Thoracic aorta (tissue), 2 donors: ENCODE measurements around the gene ASCL2. TPM values are rescaled to one million over a fixed set of nuclear protein-coding genes. Genes with fewer than 3 reads are reported as not detected.

Experiments used
- ATAC-seq: fragments of 150-250 bp; one replicate; pipeline ENCODE4 v1.8.0; 2017; ENCODE audit warnings: low read depth; ENCODE audit not compliant: insufficient number of reproducible peaks, low FRiP score
- DNase-seq: peaks from one replicate; pipeline ENCODE4 v3.0.0-alpha.2; 2020; ENCODE audit warnings: low spot score
- H3K27ac ChIP-seq, 2 donors: fragments of 200-600 bp; sonication (generic); 1 replicate in 1 of 2; 2 replicates in 1 of 2; pipeline ENCODE4 v1.5.1; 2016; ENCODE audit warnings: mild to moderate bottlenecking in 2 of 2, moderate library complexity in 2 of 2
- H3K27me3 ChIP-seq: fragments of 200-600 bp; sonication (generic); replicated peaks from 2 replicates; pipeline ENCODE4 v1.6.0; 2016; ENCODE audit warnings: mild to moderate bottlenecking; ENCODE audit not compliant: insufficient read depth
- H3K36me3 ChIP-seq: fragments of 200-600 bp; sonication (generic); one replicate; pipeline ENCODE4 v1.5.1; 2016
- H3K4me1 ChIP-seq, 2 donors: fragments of 200-600 bp; sonication (generic); 1 replicate in 1 of 2; 2 replicates in 1 of 2; pipeline versions ENCODE4 v1.5.1 to v1.6.0; 2016; ENCODE audit warnings: low read depth in 2 of 2, mild to moderate bottlenecking in 1 of 2; ENCODE audit not compliant: control insufficient read depth in 1 of 2
- H3K4me3 ChIP-seq: fragments of 200-600 bp; sonication (generic); 2 replicates; pipeline ENCODE4 v1.5.1; 2016; ENCODE audit warnings: mild to moderate bottlenecking
- H3K9me3 ChIP-seq: fragments of 200-600 bp; sonication (generic); 2 replicates; pipeline ENCODE4 v1.5.1; 2016
- CTCF ChIP-seq: fragments of 200-600 bp; sonication (generic); IDR thresholded peaks from one replicate; pipeline ENCODE4 v1.5.1; 2019; ENCODE audit warnings: antibody characterized with exemption
- total RNA-seq, 2 donors: library from RNA; depleted of rRNA; stranded (reverse); fragments of >200 nt; gene quantifications; one replicate each; pipeline versions ENCODE4 v1.1.0 to v1.2.3, GENCODE V29; 2016

ASCL2 gene
- total RNA-seq, 2 donors from 2014 or later, result 0.41 to 0.78 TPM

- Histone ChIP-seq H3K9me3 (no peaks in the 10 kb centered on the region), H3K4me1 (no peaks in the 10 kb centered on the region), H3K36me3 (no peaks in the 10 kb centered on the region), H3K27me3 (no peaks in the 10 kb centered on the region), H3K27ac (no peak overlapping the region), H3K4me3 (no peak overlapping the region)
- TF ChIP-seq CTCF, result no peak
- no peak for ATAC-seq
- no peak for DNase-seq
Measured at GRCh38 chr11:2223153-2223794, 47.1 kb downstream of the ASCL2 start.

GRCh38 chr11:2222451-2222850 lies 47.9 kb downstream of the ASCL2 start:
- Histone ChIP-seq H3K4me1 (no peaks in the 10 kb centered on the region), H3K27me3 (no peaks in the 10 kb centered on the region), H3K4me3 (no peak overlapping the region), H3K9me3 (no peaks in the 10 kb centered on the region), H3K27ac (no peak overlapping the region), H3K36me3 (no peaks in the 10 kb centered on the region)
- TF ChIP-seq CTCF, result no peak
- DNase-seq, result no peak
- ATAC-seq, result no peak

- no peak for ATAC-seq
- H3K4me3 ChIP-seq, result no peak overlapping the region
- H3K27me3 ChIP-seq, result no peaks in the 10 kb centered on the region
Measured at GRCh38 chr11:2221591-2221990, 48.8 kb downstream of the ASCL2 start.

GRCh38 chr11:2221024-2221423 lies 49.4 kb downstream of the ASCL2 start:
- TF ChIP-seq CTCF, result no peak
- H3K27ac ChIP-seq, result no peak overlapping the region
- DNase-seq (no peak), ATAC-seq (no peak)
- no peak overlapping the region for H3K4me3 ChIP-seq
- H3K27me3 ChIP-seq, result no peaks in the 10 kb centered on the region
- H3K9me3 ChIP-seq, result no peaks in the 10 kb centered on the region
- H3K4me1 ChIP-seq, result no peaks in the 10 kb centered on the region
- H3K36me3 ChIP-seq, result no peaks in the 10 kb centered on the region

More at GRCh38 chr11:2221591-2221990, 48.8 kb downstream of the ASCL2 start:
- Histone ChIP-seq H3K4me1 (no peaks in the 10 kb centered on the region), H3K27ac (no peak overlapping the region), H3K36me3 (no peaks in the 10 kb centered on the region), H3K9me3 (no peaks in the 10 kb centered on the region)
- DNase-seq, result no peak
- no peak for TF ChIP-seq CTCF

GRCh38 chr11:2220173-2220771 lies 50.1 kb downstream of the ASCL2 start:
- Histone ChIP-seq H3K4me1 (no peaks in the 10 kb centered on the region), H3K27ac (no peak overlapping the region), H3K4me3 (no peak overlapping the region), H3K27me3 (no peaks in the 10 kb centered on the region), H3K9me3 (no peaks in the 10 kb centered on the region), H3K36me3 (no peaks in the 10 kb centered on the region)
- DNase-seq (no peak), ATAC-seq (no peak)
- TF ChIP-seq CTCF, result no peak
